ENCODE measurements around the gene NBPF1. TPM values are rescaled to one million over a fixed set of nuclear protein-coding genes. Genes with fewer than 3 reads are reported as not detected.
A peak's percentile ranks its signal among the peaks of the same experiment; 100 is the strongest.
"Not testable (repeated sequence)": the region's sequence is repeated elsewhere in the genome, so short reads cannot be mapped to it uniquely, and the experiment has no call there.

The NBPF1 gene
- total RNA-seq (10 to 100 TPM in 7 of 10 donors, 1 to 10 TPM in 3; 6.0 to 15.2 (median 12.2) TPM), polyA plus RNA-seq (1 to 10 TPM; 2.8 to 5.6 TPM)
- long read RNA-seq, donor 1, partial matches to known transcripts, result 0 of 11 reads
- long read RNA-seq, donor 1, other reads (novel, unspliced or antisense), result 7 of 11 reads
- long read RNA-seq, donor 2, partial matches to known transcripts, result 0 of 10 reads
- long read RNA-seq, donor 2, other reads (novel, unspliced or antisense), result 8 of 10 reads
- long read RNA-seq, donor 3, partial matches to known transcripts, result 3 of 12 reads
- long read RNA-seq, donor 3, other reads (novel, unspliced or antisense), result 4 of 12 reads

DNA sequence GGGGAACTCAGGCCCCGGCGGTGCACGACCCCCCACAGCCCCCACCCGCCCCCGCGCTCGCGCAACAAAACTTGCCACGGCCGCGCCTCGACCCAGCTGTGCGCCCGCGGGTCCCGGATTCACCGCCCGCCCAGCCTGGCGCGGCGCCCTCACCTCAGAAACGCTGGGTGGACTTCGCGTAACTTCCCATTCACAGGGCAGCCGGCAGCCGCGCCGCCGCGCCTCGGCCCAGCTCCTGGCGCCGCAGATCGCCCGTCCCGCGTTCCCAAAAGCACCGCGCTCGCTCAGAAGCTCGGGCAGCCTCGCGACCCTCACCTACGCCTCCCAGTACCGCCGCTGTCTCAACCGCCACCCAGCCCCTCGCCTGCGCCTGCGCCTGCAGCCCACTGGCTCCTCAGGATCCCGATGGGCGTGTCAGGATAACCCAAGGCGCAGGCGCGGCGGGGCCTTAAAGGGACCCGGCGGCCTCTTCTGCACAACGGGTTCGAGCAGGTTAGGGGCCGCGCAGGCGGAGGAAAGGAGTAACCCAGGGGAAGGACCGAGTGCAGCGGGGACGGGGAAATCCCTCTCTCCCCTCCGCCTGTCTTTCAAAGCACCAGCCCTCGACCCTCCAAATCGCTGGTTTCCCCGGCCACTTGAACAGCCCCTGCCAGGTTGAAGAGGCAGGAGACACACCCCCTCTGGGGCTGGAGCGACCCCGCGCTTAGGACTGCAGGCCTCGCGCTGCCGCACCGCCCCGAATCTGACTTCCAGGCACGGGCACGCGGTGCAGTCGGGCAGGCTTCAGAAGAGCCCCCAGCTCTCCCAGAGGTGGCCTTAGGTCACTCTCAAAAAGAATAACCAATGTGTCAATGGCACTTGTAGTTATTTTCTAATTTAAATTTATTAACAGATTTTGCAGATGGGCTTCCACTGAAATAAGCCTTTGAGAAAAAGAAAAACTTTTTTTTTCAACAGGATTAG lies at the start of gene NBPF1:
TSS of gene NBPF1 (minus strand) at position 380 of the 963 bp plus-strand sequence.
- peak in 4 of 9 donors; percentile 4 to 20 (median 10) for TF ChIP-seq CTCF (IDR thresholded peaks at IDR 0.05)
- H3K27me3 ChIP-seq, result peaks cover 0 to 33% (median 0%) of the 10 kb centered on the region in 7 donors
- intact Hi-C loops (cut with DNase I), result loop anchor here in 3 of 10 donors (2.0 to 10.0 kb wide), 5 partner anchors 31 to 329 kb away; partner anchors contain the start of genes CROCC (in 1 of the 3) and RNU1-1 (in 1 of the 3)
- DNase-seq, result peak; percentile 94 to 100
- H3K9me3 ChIP-seq, result no peaks in the 10 kb centered on the region
- peaks cover 0 to 19% (median 5%) of the 10 kb centered on the region in 9 donors for H3K36me3 ChIP-seq
- H3K4me1 ChIP-seq, result peaks cover 6 to 26% (median 20%) of the 10 kb centered on the region in 9 donors
- 0% methylated on average over 82 of the region's 82 CpGs for WGBS, 2 donors
- peak within 1 kb of the TSS; percentile 52 to 90 (median 84) for H3K27ac ChIP-seq
- peak within 1 kb of the TSS; percentile 37 to 79 (median 60) for H3K4me3 ChIP-seq
- peak; percentile 98 to 99 (median 99) for ATAC-seq

- DNase-seq; intact Hi-C loops (cut with DNase I); H3K27ac ChIP-seq; H3K4me1 ChIP-seq; H3K27me3 ChIP-seq; H3K9me3 ChIP-seq; H3K36me3 ChIP-seq; H3K4me3 ChIP-seq: not testable (repeated sequence)
- 82 to 86% methylated on average over 13 to 15 of the region's 32 CpGs for WGBS, 2 donors
- ATAC-seq, result peak in 4 of 8 donors; percentile 6 to 73 (median 40)
Observed at GRCh38 chr1:16658234-16658633, 44.9 kb upstream of the NBPF1 start.

- H3K27ac ChIP-seq; DNase-seq; H3K27me3 ChIP-seq; H3K4me1 ChIP-seq; intact Hi-C loops (cut with DNase I); H3K9me3 ChIP-seq; H3K4me3 ChIP-seq; H3K36me3 ChIP-seq: not testable (repeated sequence)
- ATAC-seq, result peak in 6 of 8 donors; percentile 13 to 72 (median 44)
- 100% methylated on average over 2 of the region's 14 CpGs; no CpG with 5 or more reads in 1 of the 2 donors for WGBS, 2 donors
Observed at GRCh38 chr1:16656981-16657683, 43.8 kb upstream of the NBPF1 start.

DNA sequence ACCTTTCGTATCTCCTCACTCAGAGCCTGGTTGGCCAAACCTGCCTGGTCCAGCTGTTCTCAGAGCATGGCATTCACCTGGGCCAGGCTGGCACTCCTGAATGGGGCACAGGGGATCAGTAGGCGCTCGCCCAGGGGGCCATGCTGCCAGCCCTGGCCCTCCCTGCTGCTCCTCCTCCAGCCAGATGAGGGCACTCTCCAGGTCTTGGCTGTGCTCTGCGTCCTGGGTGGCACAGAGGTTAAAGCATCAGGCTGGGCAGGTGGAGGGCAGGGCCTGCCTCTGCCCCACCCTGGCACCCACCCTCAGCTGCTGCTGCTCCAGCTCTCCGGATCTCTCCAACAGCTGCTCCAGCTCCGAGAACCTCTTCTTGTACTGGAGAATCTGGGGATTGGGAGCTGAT lies 43.2 kb upstream of the NBPF1 start:
- DNase-seq; intact Hi-C loops (cut with DNase I); H3K4me1 ChIP-seq; H3K9me3 ChIP-seq; H3K27me3 ChIP-seq; H3K4me3 ChIP-seq; H3K27ac ChIP-seq; H3K36me3 ChIP-seq: not testable (repeated sequence)
- peak in 2 of 8 donors; percentile 17 to 22 for ATAC-seq
- 30% methylated on average over 1 of the region's 6 CpGs; no CpG with 5 or more reads in 1 of the 2 donors for WGBS, 2 donors

GRCh38 chr1:16651560-16651959 lies 38.2 kb upstream of the NBPF1 start:
- H3K4me1 ChIP-seq; intact Hi-C loops (cut with DNase I); H3K9me3 ChIP-seq; H3K4me3 ChIP-seq; H3K36me3 ChIP-seq; H3K27ac ChIP-seq; ATAC-seq; DNase-seq: not testable (repeated sequence)
- WGBS, 2 donors, result 96 to 97% methylated on average over 1 of the region's 1 CpG
- peaks cover 0 to 35% (median 14%) of the 10 kb centered on the region in 7 donors for H3K27me3 ChIP-seq

GRCh38 chr1:16649960-16650359 lies 36.6 kb upstream of the NBPF1 start:
- intact Hi-C loops (cut with DNase I); H3K36me3 ChIP-seq; H3K9me3 ChIP-seq; H3K27ac ChIP-seq; H3K4me3 ChIP-seq; H3K4me1 ChIP-seq; ATAC-seq: not testable (repeated sequence)
- DNase-seq, result peak; percentile 2 to 9
- 78 to 85% methylated on average over 9 of the region's 9 CpGs for WGBS, 2 donors
- H3K27me3 ChIP-seq, result peaks cover 0 to 35% (median 18%) of the 10 kb centered on the region in 7 donors

DNA sequence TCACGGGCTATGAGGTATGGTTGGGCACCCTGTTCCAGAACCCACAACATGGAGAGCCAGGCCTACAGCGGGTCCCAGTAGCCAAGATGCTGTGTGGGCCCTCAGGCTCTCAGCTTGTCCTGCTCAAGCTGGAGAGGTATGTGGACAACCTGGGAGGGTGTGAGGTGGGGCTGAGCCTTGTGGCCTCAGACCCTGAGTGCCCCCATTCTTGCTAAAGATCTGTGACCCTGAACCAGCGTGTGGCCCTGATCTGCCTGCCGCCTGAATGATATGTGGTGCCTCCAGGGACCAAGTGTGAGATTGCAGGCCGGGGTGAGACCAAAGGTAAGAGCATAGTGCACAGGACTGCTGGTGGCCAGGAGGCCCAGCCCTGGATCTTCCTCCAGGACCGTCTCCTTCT lies 36.0 kb upstream of the NBPF1 start:
- WGBS, 2 donors, result 75 to 86% methylated on average over 4 to 5 of the region's 6 CpGs
- intact Hi-C loops (cut with DNase I); ATAC-seq; H3K4me3 ChIP-seq; H3K9me3 ChIP-seq; H3K27ac ChIP-seq; H3K36me3 ChIP-seq: not testable (repeated sequence)
- peak in 1 of 2 donors; percentile 2 for DNase-seq
- peaks cover 6 to 12% (median 8%) of the 10 kb centered on the region in 9 donors for H3K4me1 ChIP-seq
- H3K27me3 ChIP-seq, result peaks cover 0 to 35% (median 18%) of the 10 kb centered on the region in 7 donors

GRCh38 chr1:16648756-16649155 lies 35.4 kb upstream of the NBPF1 start:
- H3K4me3 ChIP-seq; H3K9me3 ChIP-seq; intact Hi-C loops (cut with DNase I); H3K27ac ChIP-seq; ATAC-seq; H3K36me3 ChIP-seq: not testable (repeated sequence)
- DNase-seq, result peak in 1 of 2 donors; percentile 3
- H3K4me1 ChIP-seq, result peaks cover 6 to 16% (median 12%) of the 10 kb centered on the region in 9 donors
- 93 to 96% methylated on average over 7 of the region's 8 CpGs for WGBS, 2 donors
- peaks cover 0 to 35% (median 18%) of the 10 kb centered on the region in 7 donors for H3K27me3 ChIP-seq

DNA sequence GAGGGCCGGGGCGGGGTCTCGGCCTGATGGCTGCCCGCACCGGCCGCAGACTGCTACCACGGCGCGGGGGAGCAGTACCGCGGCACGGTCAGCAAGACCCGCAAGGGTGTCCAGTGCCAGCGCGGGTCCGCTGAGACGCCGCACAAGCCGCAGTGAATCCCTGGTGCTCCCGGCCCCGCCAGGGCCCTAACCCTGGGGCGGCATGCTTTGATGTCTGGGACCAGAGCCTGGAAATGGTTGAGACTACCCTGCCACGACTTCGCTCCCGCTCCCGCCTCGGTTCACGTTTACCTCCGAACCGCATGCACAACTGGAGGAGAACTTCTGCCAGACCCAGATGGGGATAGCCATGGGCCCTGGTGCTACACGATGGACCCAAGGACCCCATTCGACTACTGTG lies 34.9 kb upstream of the NBPF1 start:
- 15 to 19% methylated on average over 25 to 27 of the region's 32 CpGs for WGBS, 2 donors
- ATAC-seq; H3K9me3 ChIP-seq; H3K36me3 ChIP-seq; H3K27ac ChIP-seq; intact Hi-C loops (cut with DNase I): not testable (repeated sequence)
- peaks cover 7 to 21% (median 17%) of the 10 kb centered on the region in 9 donors for H3K4me1 ChIP-seq
- DNase-seq, result peak; percentile 2 to 8
- peaks cover 0 to 35% (median 18%) of the 10 kb centered on the region in 7 donors for H3K27me3 ChIP-seq
- peak overlapping the region in 3 of 10 donors; percentile 12 to 31 (median 13) for H3K4me3 ChIP-seq

Measured in heart right ventricle (tissue), 16 donors.